Measurements from ENCODE around the gene LIFR. TPM values are rescaled to one million over a fixed set of nuclear protein-coding genes. Genes with fewer than 3 reads are reported as not detected.

The LIFR gene
- total RNA-seq, 1 experiment from 2014 or later, result 10.6 TPM

- CTCF ChIA-PET, result no interaction called here
- Histone ChIP-seq H3K4me3 (replicated peaks in 1 of 2; ENCODE audit: low read depth in 1 of 2, low read length in 2 of 2) (no peak overlapping the region), H3K27me3 (ENCODE audit: insufficient read depth, low read length) (no peaks in the 10 kb centered on the region), H3K36me3 (ENCODE audit: control insufficient read depth in 1 of 2, insufficient read depth in 2 of 2, low read length in 2 of 2) (no peaks in the 10 kb centered on the region), H4K20me1 (ENCODE audit: insufficient read depth) (no peaks in the 10 kb centered on the region), H3K9ac (ENCODE audit: low read length) (no peak overlapping the region), H3K9me3 (ENCODE audit: control insufficient read depth in 1 of 2, insufficient read depth in 1 of 2, low read depth in 1 of 2, low read length in 2 of 2) (no peaks in the 10 kb centered on the region), H3K4me1 (ENCODE audit: control insufficient read depth in 1 of 2, insufficient read depth in 2 of 2, low read length in 2 of 2) (peaks cover 3 to 7% of the 10 kb centered on the region in 2 experiments; a peak in 2 of 4 replicates), H2AFZ (ENCODE audit: low read depth, low read length, poor library complexity, severe bottlenecking) (no peak overlapping the region), H3K27ac (ENCODE audit: low read depth, low read length) (no peak overlapping the region), H3K9me2 (ENCODE audit: insufficient read depth) (no peaks in the 10 kb centered on the region), H3K4me2 (ENCODE audit: low read length) (no peak overlapping the region), H3K79me2 (ENCODE audit: insufficient read depth, low read length) (no peaks in the 10 kb centered on the region)
- DNase-seq (ENCODE audit: low read depth, low spot score) (no peak), ATAC-seq (no peak)
- RAD21 ChIA-PET (ENCODE audit: low non-redundant PET in 1 of 2, low total read pairs in 2 of 2, uncharacterized antibody in 2 of 2, unreplicated experiment in 2 of 2), result no interaction called here
- intact Hi-C loops (cut with micrococcal nuclease), result no loop called here
- POLR2A ChIA-PET, result no interaction called here
- no peak for TF ChIP-seq ZNF274 (IDR thresholded peaks at IDR 0.05; ENCODE audit: low read depth, low read length)
- no peak for TF ChIP-seq SP1 (IDR thresholded peaks at IDR 0.05; ENCODE audit: low read depth)
- no peak for TF ChIP-seq CTCF (IDR thresholded peaks at IDR 0.05 in 2 of 3, conservative IDR thresholded peaks at IDR 0.05 in 1 of 3; ENCODE audit: borderline replicate concordance in 1 of 3, insufficient read depth in 1 of 3, low read depth in 2 of 3, low read length in 2 of 3)
- TF ChIP-seq ZFX (IDR thresholded peaks at IDR 0.05), result no peak
- no peak for TF ChIP-seq CBX3 (IDR thresholded peaks at IDR 0.05; ENCODE audit: low read depth)
- no peak for TF ChIP-seq EGR1 (IDR thresholded peaks at IDR 0.05; ENCODE audit: low read depth)
- TF ChIP-seq JUND (IDR thresholded peaks at IDR 0.05), result no peak
- TF ChIP-seq EZH2 (IDR thresholded peaks at IDR 0.05), result no peak
- no peak for TF ChIP-seq POLR2AphosphoS5 (IDR thresholded peaks at IDR 0.05; ENCODE audit: low read depth, low read length)
- no peak for TF ChIP-seq MAX (IDR thresholded peaks at IDR 0.05)
- no peak for TF ChIP-seq TCF7L2 (IDR thresholded peaks at IDR 0.05; ENCODE audit: borderline replicate concordance, extremely low read depth, insufficient read depth, insufficient read length)
- TF ChIP-seq REST (IDR thresholded peaks at IDR 0.05; ENCODE audit: low read depth), result no peak
- TF ChIP-seq YY1 (IDR thresholded peaks at IDR 0.05; ENCODE audit: extremely low read depth, insufficient replicate concordance, low read depth, low read length), result no peak
- no peak for TF ChIP-seq POLR2A (IDR thresholded peaks at IDR 0.05; ENCODE audit: borderline replicate concordance, extremely low read depth, insufficient read depth, insufficient read length)
- TF ChIP-seq EZH2phosphoT487 (IDR thresholded peaks at IDR 0.05; ENCODE audit: borderline replicate concordance), result no peak
- TF ChIP-seq CEBPB (IDR thresholded peaks at IDR 0.05; ENCODE audit: low read depth), result no peak
- no peak for TF ChIP-seq FOSL1 (IDR thresholded peaks at IDR 0.05; ENCODE audit: low read depth)
- TF ChIP-seq ZBTB33 (IDR thresholded peaks at IDR 0.05; ENCODE audit: extremely low read depth, insufficient replicate concordance, low read length), result no peak
- no peak for TF ChIP-seq SRF (IDR thresholded peaks at IDR 0.05; ENCODE audit: low read depth)
- TF ChIP-seq ELF1 (IDR thresholded peaks at IDR 0.05; ENCODE audit: borderline replicate concordance, low read depth), result no peak
- BruUV-seq (replicated peaks), result no TSS peak
Observed at GRCh38 chr5:38543886-38544285, 12.6 kb downstream of the LIFR start.

Data from HCT116 (cell line).